HUES64 (cell line): ENCODE data around the gene SSR4.
A peak's percentile ranks its signal among the peaks of the same experiment; 100 is the strongest.

Experiments used
- H3K27ac ChIP-seq: 2 replicates; pipeline ENCODE4 v1.7.0; 2013; ENCODE audit warnings: low read depth, low read length, inconsistent platforms
- H3K27me3 ChIP-seq: 2 replicates; pipeline ENCODE4 v1.6.1; 2013; ENCODE audit warnings: mild to moderate bottlenecking, low read length; ENCODE audit not compliant: insufficient read depth
- H3K36me3 ChIP-seq: 2 replicates; pipeline ENCODE4 v1.6.1; 2013; ENCODE audit warnings: mild to moderate bottlenecking, low read length; ENCODE audit not compliant: insufficient read depth
- H3K4me1 ChIP-seq: 2 replicates; pipeline ENCODE4 v1.6.1; 2013; ENCODE audit warnings: mild to moderate bottlenecking, low read length, moderate library complexity; ENCODE audit not compliant: insufficient read depth
- H3K4me3 ChIP-seq: 2 replicates; pipeline ENCODE4 v1.5.1; 2013; ENCODE audit warnings: mild to moderate bottlenecking, low read length, moderate library complexity
- H3K9ac ChIP-seq: 2 replicates; pipeline ENCODE4 v1.6.1; 2013; ENCODE audit warnings: mild to moderate bottlenecking, low read depth, low read length
- H3K9me3 ChIP-seq: 2 replicates; pipeline ENCODE4 v1.6.1; 2013; ENCODE audit warnings: low read depth, low read length; ENCODE audit not compliant: insufficient read depth
- WGBS: fragments of 150-250, 120-280 bp; methylation state at CpG from one replicate; pipeline ENCODE4 v1.1.7; 2013; ENCODE audit warnings: missing lambda C conversion rate; 5-methylcytosine and 5-hydroxymethylcytosine counted together

SSR4 gene

DNA sequence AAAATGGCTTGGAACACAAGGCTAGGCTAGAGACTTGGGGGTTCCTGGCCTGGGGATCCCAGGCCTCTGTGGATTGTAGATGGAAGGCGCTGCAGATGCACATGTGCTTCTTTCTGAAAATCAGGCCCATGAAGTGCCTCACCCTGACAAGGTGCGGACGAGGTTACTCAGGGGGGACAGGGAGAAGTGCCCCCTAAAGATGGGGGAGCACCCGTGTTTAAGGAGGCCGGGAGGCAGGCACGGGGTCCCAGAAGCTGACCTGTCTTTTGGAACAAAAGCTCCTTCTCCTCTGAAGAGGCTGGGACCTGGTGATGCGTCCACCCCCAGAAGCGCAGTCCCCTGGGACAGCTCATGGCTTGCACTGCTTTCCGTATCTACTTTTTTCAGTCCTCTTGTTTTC is 33.4 kb downstream of the SSR4 start:
- 64% methylated on average over 9 of the region's 9 CpGs for WGBS
- Histone ChIP-seq H3K27ac (peak overlapping the region; percentile 94; the same call in 1 of the 2 replicates), H3K27me3 (peaks cover 39% of the 10 kb centered on the region; the same call in 1 of the 2 replicates), H3K4me3 (peak overlapping the region; percentile 72), H3K4me1 (peaks cover 20% of the 10 kb centered on the region), H3K36me3 (no peaks in the 10 kb centered on the region), H3K9ac (peak overlapping the region; percentile 73; the same call in 1 of the 2 replicates), H3K9me3 (no peaks in the 10 kb centered on the region)

DNA sequence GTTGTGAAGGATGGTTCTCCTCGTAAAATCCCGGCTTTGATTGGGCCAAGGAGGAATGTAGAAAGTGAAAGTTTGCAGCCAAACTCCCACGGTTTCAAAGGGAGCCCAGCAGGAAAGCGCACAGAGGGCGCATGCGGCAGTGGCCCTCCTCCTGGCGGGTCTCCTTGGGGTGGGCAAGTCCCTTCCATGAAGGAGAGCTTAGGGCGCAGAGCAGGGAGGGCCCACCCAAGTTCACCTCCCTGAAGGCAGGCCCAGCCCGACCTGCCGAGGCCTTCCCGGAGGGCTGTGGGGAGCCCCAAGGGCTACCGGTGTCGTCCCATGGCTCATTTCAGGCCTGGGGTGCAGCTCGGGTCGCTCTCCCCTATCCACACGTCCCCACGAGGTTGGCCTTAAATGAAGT is 33.8 kb downstream of the SSR4 start:
- Histone ChIP-seq H3K4me3 (peak overlapping the region; percentile 72), H3K27me3 (peaks cover 39% of the 10 kb centered on the region; the same call in 1 of the 2 replicates), H3K9me3 (no peaks in the 10 kb centered on the region), H3K4me1 (peaks cover 20% of the 10 kb centered on the region), H3K27ac (peak overlapping the region; percentile 94), H3K36me3 (no peaks in the 10 kb centered on the region), H3K9ac (peak overlapping the region; percentile 73)
- WGBS, result 3% methylated on average over 17 of the region's 17 CpGs

DNA sequence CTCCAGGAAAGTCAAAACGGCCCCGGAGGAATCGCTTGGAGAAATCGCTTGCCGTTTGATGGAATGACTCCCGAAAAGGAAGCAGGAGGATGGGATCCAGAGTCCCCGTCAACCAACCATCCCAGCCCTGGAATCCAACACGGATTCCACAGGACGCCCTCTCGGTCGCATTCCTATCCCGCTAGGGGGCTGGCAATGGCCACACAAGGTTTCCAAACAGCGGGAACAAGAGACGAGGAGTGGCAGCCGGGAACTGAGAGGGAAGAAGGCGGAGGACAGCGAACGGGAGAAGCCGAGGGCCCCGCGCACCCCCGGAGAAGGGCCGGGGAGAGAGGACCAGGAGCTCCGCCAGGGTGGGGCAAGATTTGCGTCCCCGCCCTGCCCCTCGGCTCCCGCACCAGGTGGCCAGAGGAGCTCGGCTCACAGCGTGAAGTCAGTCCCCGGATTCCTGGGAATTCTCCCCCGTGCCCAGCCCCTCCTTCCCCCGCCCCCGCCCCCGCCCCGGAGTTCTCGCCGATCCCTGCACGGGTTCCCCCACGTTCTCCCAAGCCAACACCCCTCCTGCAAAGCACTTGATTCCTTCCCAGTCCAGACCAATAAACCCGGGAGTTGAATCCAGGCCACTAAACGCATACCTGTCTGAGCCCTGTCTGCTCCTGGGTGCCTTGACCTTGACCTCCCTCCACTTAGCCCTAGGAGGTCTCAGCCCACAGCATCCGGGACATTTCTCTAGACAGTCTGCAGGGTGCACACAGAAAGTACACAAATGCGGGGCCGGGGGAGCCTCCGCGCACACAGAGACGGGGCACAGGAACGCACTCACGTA is 34.5 kb downstream of the SSR4 start:
- Histone ChIP-seq H3K9me3 (no peaks in the 10 kb centered on the region), H3K27ac (peak overlapping the region; percentile 94), H3K4me1 (peaks cover 20% of the 10 kb centered on the region), H3K27me3 (peaks cover 39% of the 10 kb centered on the region; the same call in 1 of the 2 replicates), H3K4me3 (peak overlapping the region; percentile 72), H3K9ac (peak overlapping the region; percentile 73), H3K36me3 (no peaks in the 10 kb centered on the region)
- WGBS, result under 1% methylated on average over 44 of the region's 50 CpGs

DNA sequence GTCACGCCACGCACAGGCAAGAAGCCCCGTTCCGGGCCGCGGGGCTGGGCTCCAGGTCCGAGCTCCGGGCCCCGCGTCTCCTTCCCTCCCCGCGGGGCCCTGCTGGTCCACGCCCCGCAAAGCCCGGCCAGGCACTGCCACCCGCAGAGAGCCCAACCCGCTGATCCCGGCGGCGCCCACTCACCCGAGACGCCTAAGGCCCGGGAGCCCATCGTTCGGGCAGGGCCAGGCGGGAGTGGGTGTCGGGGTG is 35.0 kb downstream of the SSR4 start:
- Histone ChIP-seq H3K36me3 (no peaks in the 10 kb centered on the region), H3K27ac (peak overlapping the region; percentile 63; the same call in 1 of the 2 replicates), H3K4me3 (peak overlapping the region; percentile 72), H3K4me1 (peaks cover 20% of the 10 kb centered on the region), H3K27me3 (peaks cover 39% of the 10 kb centered on the region; the same call in 1 of the 2 replicates), H3K9me3 (no peaks in the 10 kb centered on the region), H3K9ac (peak overlapping the region; percentile 64)
- WGBS, result under 1% methylated on average over 27 of the region's 27 CpGs

DNA sequence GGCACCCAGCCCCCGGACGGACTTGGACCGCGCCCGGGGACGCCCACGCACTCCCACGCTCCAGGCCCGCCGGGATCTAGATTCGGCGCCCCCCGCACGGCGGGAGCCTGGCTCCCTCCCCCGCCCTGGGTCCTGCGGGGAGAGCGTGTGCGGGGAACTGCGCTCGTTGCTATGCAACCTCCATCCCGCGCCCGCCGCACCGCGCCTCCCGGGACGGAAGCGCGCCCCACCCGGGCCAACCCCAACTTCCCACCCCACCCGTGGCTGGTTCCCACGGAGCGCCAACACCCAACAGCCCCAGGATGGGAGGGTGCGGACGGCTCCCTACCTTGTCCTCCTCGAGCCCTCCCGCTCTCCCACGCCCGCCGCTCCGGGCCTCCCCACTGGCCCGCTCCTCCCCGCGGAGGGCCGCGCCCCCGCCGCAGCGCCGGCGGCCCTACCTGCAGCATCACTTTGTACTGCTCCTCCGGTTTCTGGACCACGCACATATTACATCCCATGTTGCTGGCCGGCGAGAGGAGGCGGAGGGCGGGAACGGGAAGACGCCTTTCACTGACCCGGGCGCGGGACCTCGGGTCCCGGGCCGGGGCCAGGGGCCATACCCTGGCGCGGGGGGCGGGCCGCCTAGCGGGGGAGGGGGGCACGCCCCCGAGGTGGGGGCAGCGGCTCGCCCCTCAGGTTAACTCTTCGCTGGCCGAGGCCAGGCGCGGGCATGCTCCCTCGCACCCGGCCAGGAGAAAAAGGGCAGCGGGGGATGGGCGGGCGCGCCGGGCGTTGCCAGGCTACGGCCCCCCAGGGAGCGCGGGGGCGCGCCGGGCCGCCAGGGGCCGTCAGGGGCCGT is 35.6 kb downstream of the SSR4 start, which contains the start of gene PDZD4:
Gene PDZD4, minus strand, starts transcription at position 746 of the 841 bp plus-strand sequence. Its CDS starts 246 bp downstream, at position 500.
- peaks cover 20% of the 10 kb centered on the region for H3K4me1 ChIP-seq
- H3K4me3 ChIP-seq, result peak within 1 kb of the TSS; percentile 72
- H3K9ac ChIP-seq, result peak within 1 kb of the TSS; percentile 64
- H3K9me3 ChIP-seq, result no peaks in the 10 kb centered on the region
- H3K36me3 ChIP-seq, result no peaks in the 10 kb centered on the region
- under 1% methylated on average over 97 of the region's 97 CpGs for WGBS
- H3K27ac ChIP-seq, result peak within 1 kb of the TSS; percentile 63; the same call in 1 of the 2 replicates
- peaks cover 39% of the 10 kb centered on the region; the same call in 1 of the 2 replicates for H3K27me3 ChIP-seq

DNA sequence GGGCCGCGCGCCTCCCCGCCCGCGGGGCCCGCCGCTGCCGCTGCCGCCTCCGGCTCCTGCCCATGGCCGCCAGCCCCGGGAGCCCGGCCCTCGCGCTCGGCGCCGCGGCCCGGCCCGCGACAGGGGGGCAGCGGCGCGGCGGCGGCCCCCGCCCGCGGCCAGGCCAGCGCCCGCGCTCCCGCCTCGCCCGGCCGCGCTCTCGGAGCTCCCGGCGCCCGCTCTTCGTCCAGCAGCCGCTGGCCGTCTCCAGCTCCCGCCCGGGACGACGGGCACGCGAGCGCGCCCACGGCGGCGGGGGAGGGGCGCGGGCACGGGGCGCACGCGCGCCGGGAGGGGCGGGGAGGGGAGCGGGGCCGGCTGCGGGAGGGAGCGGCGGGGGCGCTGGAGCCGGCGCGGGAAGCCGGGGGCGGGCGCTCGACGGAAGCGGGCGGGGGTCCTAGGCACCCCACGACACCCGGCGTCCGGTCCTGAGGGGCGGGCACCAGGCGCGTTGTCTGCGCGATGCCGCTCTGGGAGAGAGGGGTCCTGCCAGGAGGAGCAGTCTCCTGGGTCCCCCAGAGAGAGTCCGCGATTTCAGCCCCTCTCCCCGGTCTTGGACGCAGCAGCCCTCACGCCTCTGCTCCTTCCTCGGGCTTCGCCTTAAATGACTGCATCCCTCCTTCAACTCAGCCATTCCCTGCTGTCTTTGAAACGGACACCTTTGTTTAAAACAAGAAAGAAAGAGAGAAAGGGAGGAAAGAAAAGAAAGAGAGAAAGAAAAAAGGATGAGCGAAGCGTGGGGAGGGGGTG is 36.4 kb downstream of the SSR4 start:
- H3K4me3 ChIP-seq, result peak overlapping the region; percentile 53
- WGBS, result under 1% methylated on average over 95 of the region's 102 CpGs
- no peaks in the 10 kb centered on the region for H3K36me3 ChIP-seq
- H3K27me3 ChIP-seq, result peaks cover 39% of the 10 kb centered on the region; the same call in 1 of the 2 replicates
- peak overlapping the region; percentile 46; the same call in 1 of the 2 replicates for H3K27ac ChIP-seq
- H3K4me1 ChIP-seq, result peaks cover 14% of the 10 kb centered on the region
- no peak overlapping the region for H3K9ac ChIP-seq
- H3K9me3 ChIP-seq, result no peaks in the 10 kb centered on the region

DNA sequence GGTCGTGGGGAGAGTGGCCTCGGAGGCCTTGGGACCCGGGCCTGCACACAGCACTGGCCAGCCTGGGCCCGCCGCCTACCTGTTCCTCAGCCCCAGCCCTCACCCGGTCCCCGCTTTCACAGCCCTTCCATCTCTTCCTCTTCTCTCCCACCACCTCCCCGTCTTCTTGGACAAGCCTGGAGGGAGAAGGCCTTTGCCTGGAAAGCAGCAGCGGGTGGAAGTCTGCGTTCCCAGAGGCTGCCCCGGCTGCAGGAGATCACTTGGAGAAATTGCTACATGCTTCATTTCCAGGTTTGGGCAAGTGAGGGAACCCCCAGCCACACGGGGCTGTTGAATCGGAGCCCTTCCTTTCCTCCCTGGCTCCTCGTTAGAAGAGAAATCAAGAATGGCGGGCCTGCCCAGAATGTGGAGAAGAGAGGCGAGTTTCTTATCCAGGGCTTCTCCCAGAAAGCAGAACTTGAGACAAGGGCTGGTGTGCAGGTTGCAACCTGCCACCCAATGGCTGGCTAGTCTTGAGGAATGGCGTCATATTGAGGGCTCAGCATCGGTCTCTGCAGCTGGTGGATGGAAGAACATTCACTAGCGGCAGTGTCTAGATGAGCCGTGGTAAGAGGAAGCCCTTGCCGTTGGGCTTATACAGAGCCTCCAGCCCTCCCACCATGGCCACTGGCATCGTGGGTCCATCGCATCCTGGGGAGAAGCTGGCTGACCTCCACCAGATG is 37.1 kb downstream of the SSR4 start:
- Histone ChIP-seq H3K4me3 (peak overlapping the region; percentile 53), H3K36me3 (no peaks in the 10 kb centered on the region), H3K9me3 (no peaks in the 10 kb centered on the region), H3K27me3 (peaks cover 39% of the 10 kb centered on the region; the same call in 1 of the 2 replicates), H3K9ac (no peak overlapping the region), H3K4me1 (peaks cover 13% of the 10 kb centered on the region), H3K27ac (no peak overlapping the region)
- 66% methylated on average over 21 of the region's 23 CpGs for WGBS

DNA sequence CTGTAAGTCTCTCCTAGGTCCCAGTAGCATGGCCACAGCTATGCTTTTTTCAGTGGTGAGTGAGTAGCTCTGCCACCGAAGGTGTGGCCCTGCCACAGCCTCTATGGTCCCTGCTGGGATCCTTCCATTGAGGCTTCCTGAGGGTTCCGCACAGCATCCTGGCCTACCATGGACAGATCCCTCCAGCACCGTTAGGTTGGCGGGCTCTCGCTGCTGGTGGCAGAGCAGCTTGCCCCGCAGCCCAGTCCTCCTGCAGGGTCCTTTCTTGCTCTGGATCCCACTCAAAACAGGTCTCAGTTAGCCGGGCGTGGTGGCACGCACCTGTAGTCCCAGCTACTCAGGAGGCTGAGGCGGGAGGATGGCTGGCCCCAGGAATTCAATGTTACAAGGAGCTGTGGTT is 38.3 kb downstream of the SSR4 start:
- H3K27me3 ChIP-seq, result peaks cover 35% of the 10 kb centered on the region; the same call in 1 of the 2 replicates
- H3K9ac ChIP-seq, result no peak overlapping the region
- H3K36me3 ChIP-seq, result no peaks in the 10 kb centered on the region
- H3K9me3 ChIP-seq, result no peaks in the 10 kb centered on the region
- 0 out of 2 replicates have a peak, but pooled peaks cover 3% of the 10 kb centered on the region for H3K4me1 ChIP-seq
- H3K27ac ChIP-seq, result no peak overlapping the region
- 80% methylated on average over 10 of the region's 10 CpGs for WGBS
- H3K4me3 ChIP-seq, result no peak overlapping the region

DNA sequence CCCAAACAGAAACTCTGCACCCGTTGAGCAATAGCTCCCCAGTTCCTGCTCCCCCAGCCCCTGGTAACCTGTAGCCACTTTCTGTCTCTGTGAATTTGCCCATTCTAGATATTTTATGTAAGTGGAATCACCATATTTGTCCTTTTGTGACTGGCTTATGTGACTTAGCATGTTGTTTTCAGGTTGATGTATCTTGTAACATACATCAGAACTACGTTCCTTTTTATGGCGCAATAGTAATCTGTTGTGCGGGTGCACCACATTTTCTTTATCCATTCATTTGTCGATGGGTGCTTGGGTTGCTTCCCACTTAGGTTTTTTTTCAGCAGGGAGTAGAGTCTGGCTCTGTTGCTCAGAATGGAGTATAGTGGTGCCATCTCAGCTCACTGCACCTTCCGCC is 42.5 kb downstream of the SSR4 start:
- WGBS, result 97% methylated on average over 6 of the region's 6 CpGs
- H3K27ac ChIP-seq, result no peak overlapping the region
- H3K36me3 ChIP-seq, result no peaks in the 10 kb centered on the region
- no peak overlapping the region for H3K9ac ChIP-seq
- peaks cover 10% of the 10 kb centered on the region; the same call in 1 of the 2 replicates for H3K4me1 ChIP-seq
- H3K27me3 ChIP-seq, result peaks cover 6% of the 10 kb centered on the region; the same call in 1 of the 2 replicates
- H3K4me3 ChIP-seq, result no peak overlapping the region
- no peaks in the 10 kb centered on the region for H3K9me3 ChIP-seq

DNA sequence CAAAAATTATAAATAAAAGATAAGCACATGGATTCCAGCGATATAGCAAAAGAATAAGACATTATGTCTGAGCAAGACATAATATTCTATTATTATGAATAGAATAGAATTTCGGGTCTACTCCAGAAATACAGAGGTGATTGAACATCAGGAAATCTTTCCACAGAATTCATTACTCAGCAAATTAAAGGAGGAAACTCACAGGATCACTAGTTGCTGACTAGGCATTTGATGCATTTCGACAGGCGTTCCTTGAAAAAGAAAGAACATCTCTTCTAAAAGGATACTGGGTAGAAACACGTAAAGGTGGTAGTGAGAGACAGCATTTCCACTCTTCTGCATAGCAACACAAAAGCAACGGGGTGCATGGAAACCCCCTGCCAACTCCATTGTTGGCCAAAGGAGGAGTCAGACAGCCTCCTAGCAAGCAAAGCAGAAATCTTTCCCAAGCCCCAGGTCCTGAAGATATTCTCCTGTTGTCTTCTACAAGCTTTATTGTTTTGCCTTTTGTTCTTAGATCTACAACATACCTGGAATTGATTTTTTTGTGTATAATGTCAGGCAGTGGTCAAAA is 50.1 kb downstream of the SSR4 start:
- Histone ChIP-seq H3K27me3 (peaks cover 5% of the 10 kb centered on the region; the same call in 1 of the 2 replicates), H3K9ac (peak overlapping the region; percentile 3; the same call in 1 of the 2 replicates), H3K4me1 (peaks cover 47% of the 10 kb centered on the region), H3K9me3 (no peaks in the 10 kb centered on the region), H3K27ac (peak overlapping the region; percentile 90), H3K36me3 (no peaks in the 10 kb centered on the region), H3K4me3 (peak overlapping the region; percentile 36)
- WGBS, result 3% methylated on average over 3 of the region's 6 CpGs
